Measurements from ENCODE around the gene AIMP1.

DNA sequence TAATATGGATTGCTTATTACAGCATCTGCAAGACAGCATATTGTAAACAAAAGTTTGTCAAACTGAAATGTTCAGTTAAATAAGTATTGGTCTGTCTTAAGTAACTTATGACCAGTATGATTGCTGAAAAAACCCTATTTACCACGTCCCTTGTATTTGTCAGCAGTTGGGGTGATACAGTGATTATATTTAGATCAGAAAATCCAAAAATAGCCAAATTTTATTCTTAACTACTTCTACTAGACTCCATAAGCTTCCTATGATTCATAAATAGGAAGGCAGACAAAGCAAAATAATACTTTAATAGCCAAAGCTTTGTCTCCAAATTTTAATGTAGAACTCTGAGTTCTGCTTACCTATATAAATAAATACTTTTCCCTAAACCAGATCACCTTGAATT is 45.6 kb upstream of the AIMP1 start:
- TF ChIP-seq, protein P1, sequence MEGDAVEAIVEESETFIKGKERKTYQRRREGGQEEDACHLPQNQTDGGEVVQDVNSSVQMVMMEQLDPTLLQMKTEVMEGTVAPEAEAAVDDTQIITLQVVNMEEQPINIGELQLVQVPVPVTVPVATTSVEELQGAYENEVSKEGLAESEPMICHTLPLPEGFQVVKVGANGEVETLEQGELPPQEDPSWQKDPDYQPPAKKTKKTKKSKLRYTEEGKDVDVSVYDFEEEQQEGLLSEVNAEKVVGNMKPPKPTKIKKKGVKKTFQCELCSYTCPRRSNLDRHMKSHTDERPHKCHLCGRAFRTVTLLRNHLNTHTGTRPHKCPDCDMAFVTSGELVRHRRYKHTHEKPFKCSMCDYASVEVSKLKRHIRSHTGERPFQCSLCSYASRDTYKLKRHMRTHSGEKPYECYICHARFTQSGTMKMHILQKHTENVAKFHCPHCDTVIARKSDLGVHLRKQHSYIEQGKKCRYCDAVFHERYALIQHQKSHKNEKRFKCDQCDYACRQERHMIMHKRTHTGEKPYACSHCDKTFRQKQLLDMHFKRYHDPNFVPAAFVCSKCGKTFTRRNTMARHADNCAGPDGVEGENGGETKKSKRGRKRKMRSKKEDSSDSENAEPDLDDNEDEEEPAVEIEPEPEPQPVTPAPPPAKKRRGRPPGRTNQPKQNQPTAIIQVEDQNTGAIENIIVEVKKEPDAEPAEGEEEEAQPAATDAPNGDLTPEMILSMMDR (tag by site-specific recombination; IDR thresholded peaks at IDR 0.05) = no peak
- TF ChIP-seq ZNF473 (tag by site-specific recombination; IDR thresholded peaks at IDR 0.05) = no peak
- no peak for TF ChIP-seq ZEB2 (tag by site-specific recombination; IDR thresholded peaks at IDR 0.05)
- TF ChIP-seq ZNF768 (tag by site-specific recombination; IDR thresholded peaks at IDR 0.05) = no peak
- no peak for TF ChIP-seq ZNF132 (tag by site-specific recombination; IDR thresholded peaks at IDR 0.05; ENCODE audit: borderline replicate concordance)
- no peak for TF ChIP-seq KLF1 (tag by site-specific recombination; IDR thresholded peaks at IDR 0.05)
